Bronchial epithelial cell (primary cell): Measurements from ENCODE around the gene IQCE. TPM values are rescaled to one million over a fixed set of nuclear protein-coding genes. Genes with fewer than 3 reads are reported as not detected.

Experiments used
- DNase-seq: peaks from one replicate; pipeline ENCODE4 v3.0.0-alpha.2; 2010; ENCODE audit warnings: low read depth
- FAIRE-seq: peaks from 2 replicates; lab custom pipeline; 2011; peaks lifted over from hg19 to GRCh38; lab: Jason Lieb, UNC
- H3K27me3 ChIP-seq: 2 replicates; pipeline ENCODE4 v1.5.1; 2011; ENCODE audit warnings: low read length; ENCODE audit not compliant: control insufficient read depth, insufficient read depth
- H3K36me3 ChIP-seq: 2 replicates; pipeline ENCODE4 v1.5.1; 2011; ENCODE audit warnings: low read length; ENCODE audit not compliant: control insufficient read depth, insufficient read depth
- H3K4me3 ChIP-seq: 2 replicates; pipeline ENCODE4 v1.5.1; 2011; ENCODE audit warnings: mild to moderate bottlenecking, low read depth, low read length, control low read depth
- total RNA-seq: library from RNA; depleted of rRNA; stranded (reverse); fragments of >200 nt; gene quantifications from 2 replicates; pipeline ENCODE4 v1.2.1, GENCODE V29; 2014
- TF ChIP-seq, protein P1 (sequence below): IDR thresholded peaks from 2 replicates; pipeline ENCODE4 v1.5.1; 2011; ENCODE audit warnings: mild to moderate bottlenecking, moderate library complexity, low read length, control low read depth, inconsistent platforms; ENCODE audit not compliant: insufficient read depth, severe bottlenecking

IQCE gene
- total RNA-seq, 1 donor from 2014 or later, result 6.3 TPM

DNA sequence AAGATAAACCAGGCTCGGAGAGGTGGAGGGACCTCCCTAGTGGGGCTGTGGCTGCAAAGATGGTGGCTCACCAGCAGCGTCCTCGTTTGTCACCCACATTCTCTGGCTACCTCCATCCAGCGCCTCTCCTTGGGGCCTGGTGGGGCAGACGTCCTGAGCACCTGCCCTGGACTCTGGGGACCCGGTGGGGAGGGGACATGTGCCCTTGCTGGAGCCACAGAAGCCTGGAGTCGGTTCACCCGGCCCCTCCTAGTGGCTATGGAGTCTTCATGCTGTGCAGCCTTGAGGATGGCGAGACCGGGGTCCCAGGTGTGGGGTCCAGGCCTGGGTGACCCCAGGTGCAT, 87.5 kb downstream of the IQCE start:
- H3K36me3 ChIP-seq, result peaks cover 10% of the 10 kb centered on the region
- H3K27me3 ChIP-seq, result no peaks in the 10 kb centered on the region
- no peak for DNase-seq
- FAIRE-seq, result no peak
- H3K4me3 ChIP-seq, result no peak overlapping the region
- TF ChIP-seq, protein P1, sequence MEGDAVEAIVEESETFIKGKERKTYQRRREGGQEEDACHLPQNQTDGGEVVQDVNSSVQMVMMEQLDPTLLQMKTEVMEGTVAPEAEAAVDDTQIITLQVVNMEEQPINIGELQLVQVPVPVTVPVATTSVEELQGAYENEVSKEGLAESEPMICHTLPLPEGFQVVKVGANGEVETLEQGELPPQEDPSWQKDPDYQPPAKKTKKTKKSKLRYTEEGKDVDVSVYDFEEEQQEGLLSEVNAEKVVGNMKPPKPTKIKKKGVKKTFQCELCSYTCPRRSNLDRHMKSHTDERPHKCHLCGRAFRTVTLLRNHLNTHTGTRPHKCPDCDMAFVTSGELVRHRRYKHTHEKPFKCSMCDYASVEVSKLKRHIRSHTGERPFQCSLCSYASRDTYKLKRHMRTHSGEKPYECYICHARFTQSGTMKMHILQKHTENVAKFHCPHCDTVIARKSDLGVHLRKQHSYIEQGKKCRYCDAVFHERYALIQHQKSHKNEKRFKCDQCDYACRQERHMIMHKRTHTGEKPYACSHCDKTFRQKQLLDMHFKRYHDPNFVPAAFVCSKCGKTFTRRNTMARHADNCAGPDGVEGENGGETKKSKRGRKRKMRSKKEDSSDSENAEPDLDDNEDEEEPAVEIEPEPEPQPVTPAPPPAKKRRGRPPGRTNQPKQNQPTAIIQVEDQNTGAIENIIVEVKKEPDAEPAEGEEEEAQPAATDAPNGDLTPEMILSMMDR, result no peak

DNA sequence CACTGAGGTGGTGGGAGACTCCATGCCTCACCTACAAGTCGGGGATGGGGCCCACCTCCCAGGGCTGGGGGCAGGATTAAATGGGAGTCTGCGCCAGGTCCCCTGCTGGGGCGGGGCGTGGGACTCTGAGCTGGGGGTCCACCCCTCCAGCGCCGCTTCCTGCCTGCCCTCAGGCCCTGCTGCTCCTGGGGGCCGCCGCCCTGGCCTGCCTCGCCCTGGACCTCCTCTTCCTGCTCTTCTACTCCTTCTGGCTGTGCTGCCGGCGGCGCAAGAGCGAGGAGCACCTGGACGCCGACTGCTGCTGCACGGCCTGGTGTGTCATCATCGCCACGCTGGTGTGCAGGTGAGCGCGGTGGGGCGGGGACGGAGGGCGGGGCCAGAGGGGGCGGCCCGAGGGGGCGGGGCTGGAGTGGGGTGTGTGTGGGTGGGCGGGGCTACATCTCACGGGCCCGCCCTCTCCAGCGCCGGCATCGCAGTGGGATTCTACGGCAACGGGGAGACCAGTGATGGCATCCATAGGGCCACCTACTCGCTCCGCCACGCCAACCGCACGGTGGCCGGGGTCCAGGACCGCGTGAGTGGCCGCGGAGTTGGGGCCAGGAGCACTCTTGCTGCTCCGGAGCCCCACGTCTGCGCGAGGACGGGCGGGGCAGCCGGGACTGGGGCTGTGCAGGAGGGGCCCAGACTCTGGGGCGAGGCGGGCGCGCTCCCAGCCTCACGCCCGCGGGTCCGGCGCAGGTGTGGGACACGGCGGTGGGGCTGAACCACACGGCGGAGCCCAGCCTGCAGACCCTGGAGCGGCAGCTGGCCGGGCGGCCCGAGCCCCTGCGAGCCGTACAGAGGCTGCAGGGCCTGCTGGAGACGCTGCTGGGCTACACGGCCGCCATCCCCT, 88.1 kb downstream of the IQCE start:
- Histone ChIP-seq H3K27me3 (no peaks in the 10 kb centered on the region), H3K36me3 (peaks cover 12% of the 10 kb centered on the region), H3K4me3 (no peak overlapping the region)
- FAIRE-seq (no peak), DNase-seq (no peak)
- TF ChIP-seq, protein P1, result no peak

DNA sequence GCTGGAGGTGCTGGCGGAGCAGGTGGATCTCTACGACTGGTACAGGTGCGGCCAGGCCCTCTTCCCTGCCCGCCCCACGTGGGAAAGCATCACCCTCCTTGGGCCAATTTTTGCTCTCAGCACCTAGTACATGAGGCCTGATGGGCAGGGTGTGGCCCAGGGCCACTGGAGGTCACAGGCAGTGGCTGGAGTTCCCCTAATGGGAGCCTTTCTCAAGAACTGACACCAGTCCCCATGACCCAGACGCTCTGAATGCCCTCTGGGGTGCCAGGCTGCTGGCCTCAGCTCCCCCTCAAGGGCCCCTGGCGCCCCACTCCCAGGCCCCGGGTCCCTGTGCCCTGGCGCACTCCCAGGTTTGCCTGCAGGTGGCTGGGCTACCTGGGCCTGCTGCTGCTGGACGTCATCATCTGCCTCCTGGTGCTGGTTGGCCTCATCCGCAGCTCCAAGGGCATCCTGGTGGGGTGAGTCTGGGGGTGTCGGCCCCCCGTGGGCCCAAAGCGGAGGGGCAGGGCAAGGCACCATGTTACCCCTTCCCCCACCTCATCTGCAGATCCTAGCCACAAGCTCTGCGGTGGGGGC, 88.9 kb downstream of the IQCE start:
- H3K27me3 ChIP-seq, result no peaks in the 10 kb centered on the region
- peaks cover 14% of the 10 kb centered on the region for H3K36me3 ChIP-seq
- TF ChIP-seq, protein P1, result no peak
- FAIRE-seq, result no peak
- no peak overlapping the region for H3K4me3 ChIP-seq
- DNase-seq, result no peak

DNA sequence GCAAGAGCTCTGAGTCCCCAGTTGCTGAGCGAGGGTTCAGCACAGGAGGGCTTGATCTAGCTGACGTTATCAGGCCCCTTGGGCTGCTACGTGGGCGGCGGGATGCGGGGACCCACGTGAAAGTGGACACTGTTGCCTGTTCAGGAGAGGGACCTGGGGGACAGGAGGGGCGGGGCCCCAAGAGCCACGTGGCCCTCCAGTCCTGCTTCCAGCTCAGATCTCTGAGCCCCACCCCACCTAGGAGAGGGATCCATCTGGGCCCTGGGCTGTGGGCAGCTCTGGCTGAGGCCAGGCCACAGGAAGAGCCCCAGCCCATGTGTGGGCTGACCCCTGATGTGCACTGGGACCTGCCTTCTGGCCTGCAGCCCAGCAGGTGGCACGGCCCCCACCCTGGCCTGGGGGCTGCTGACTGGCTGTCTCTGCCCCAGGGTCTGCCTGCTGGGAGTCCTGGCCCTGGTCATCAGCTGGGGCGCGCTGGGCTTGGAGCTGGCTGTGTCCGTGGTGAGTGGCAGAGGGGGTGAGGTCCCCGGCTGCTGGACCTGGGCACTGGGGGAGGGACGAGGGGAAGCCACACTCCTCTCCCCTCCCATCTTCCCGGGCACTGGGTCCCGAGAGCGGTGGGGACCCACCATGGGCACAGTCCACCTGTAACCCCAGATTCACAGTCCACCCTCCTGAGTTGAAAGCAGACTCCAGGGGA, 90.5 kb downstream of the IQCE start:
- no peak for FAIRE-seq
- TF ChIP-seq, protein P1, result no peak
- no peak for DNase-seq

GRCh38 chr7:2649991-2650390, 91.2 kb downstream of the IQCE start:
- DNase-seq, result no peak
- H3K27me3 ChIP-seq, result no peaks in the 10 kb centered on the region
- TF ChIP-seq, protein P1, result no peak
- H3K36me3 ChIP-seq, result peaks cover 15% of the 10 kb centered on the region
- FAIRE-seq, result no peak
- no peak overlapping the region for H3K4me3 ChIP-seq

More for the DNA sequence above, 90.5 kb downstream of the IQCE start:
- no peak overlapping the region for H3K4me3 ChIP-seq
- peaks cover 14% of the 10 kb centered on the region for H3K36me3 ChIP-seq
- H3K27me3 ChIP-seq, result no peaks in the 10 kb centered on the region
